GM10266 (cell line): ENCODE measurements around the gene PELI3.

Experiments used
- DNase-seq: peaks from one replicate; pipeline ENCODE4 v3.0.0; 2012; ENCODE audit errors: extremely low spot score
- TF ChIP-seq, protein P1 (sequence below): IDR thresholded peaks from 2 replicates; pipeline ENCODE4 v1.5.1; 2012; ENCODE audit warnings: mild to moderate bottlenecking, low read depth; ENCODE audit not compliant: control insufficient read depth, insufficient read depth; ENCODE audit errors: missing control alignments

Gene PELI3

DNA sequence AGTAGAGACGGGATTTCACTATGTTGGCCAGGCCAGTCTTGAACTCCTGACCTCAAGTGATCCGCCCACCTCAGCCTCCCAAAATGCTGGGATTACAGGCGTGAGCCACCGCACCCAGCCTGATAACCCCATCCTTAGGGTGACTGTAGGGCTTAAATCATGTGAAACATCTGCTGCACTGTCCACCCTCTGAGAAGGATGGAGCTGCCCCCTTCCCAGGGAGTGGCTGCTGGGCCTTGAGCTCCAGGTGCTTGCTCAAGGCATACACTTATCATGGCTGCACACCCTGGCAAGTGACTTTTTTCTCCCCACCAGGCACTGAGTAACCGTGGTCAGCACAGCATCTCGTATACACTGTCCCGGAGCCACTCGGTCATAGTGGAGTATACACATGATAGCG is 5.3 kb downstream of the PELI3 start:
- no peak for DNase-seq

DNA sequence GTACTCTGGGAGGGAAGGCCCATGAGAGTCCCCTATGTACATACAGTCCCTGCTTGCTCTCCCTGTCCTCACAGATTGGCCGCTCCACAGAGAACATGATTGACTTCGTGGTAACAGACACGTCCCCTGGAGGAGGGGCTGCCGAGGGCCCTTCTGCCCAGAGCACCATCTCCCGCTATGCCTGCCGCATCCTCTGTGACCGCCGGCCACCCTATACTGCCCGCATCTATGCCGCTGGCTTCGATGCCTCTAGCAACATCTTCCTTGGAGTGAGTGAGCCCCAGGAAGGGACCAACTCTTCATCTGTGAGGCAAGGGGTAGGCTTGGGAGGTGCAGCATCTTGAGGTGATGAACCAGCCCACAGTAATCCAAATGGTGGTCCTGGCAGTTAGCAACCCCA is 6.5 kb downstream of the PELI3 start:
- DNase-seq: no peak
- TF ChIP-seq, protein P1, sequence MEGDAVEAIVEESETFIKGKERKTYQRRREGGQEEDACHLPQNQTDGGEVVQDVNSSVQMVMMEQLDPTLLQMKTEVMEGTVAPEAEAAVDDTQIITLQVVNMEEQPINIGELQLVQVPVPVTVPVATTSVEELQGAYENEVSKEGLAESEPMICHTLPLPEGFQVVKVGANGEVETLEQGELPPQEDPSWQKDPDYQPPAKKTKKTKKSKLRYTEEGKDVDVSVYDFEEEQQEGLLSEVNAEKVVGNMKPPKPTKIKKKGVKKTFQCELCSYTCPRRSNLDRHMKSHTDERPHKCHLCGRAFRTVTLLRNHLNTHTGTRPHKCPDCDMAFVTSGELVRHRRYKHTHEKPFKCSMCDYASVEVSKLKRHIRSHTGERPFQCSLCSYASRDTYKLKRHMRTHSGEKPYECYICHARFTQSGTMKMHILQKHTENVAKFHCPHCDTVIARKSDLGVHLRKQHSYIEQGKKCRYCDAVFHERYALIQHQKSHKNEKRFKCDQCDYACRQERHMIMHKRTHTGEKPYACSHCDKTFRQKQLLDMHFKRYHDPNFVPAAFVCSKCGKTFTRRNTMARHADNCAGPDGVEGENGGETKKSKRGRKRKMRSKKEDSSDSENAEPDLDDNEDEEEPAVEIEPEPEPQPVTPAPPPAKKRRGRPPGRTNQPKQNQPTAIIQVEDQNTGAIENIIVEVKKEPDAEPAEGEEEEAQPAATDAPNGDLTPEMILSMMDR: no peak

More for the DNA sequence above, 5.3 kb downstream of the PELI3 start:
- TF ChIP-seq, protein P1: no peak

DNA sequence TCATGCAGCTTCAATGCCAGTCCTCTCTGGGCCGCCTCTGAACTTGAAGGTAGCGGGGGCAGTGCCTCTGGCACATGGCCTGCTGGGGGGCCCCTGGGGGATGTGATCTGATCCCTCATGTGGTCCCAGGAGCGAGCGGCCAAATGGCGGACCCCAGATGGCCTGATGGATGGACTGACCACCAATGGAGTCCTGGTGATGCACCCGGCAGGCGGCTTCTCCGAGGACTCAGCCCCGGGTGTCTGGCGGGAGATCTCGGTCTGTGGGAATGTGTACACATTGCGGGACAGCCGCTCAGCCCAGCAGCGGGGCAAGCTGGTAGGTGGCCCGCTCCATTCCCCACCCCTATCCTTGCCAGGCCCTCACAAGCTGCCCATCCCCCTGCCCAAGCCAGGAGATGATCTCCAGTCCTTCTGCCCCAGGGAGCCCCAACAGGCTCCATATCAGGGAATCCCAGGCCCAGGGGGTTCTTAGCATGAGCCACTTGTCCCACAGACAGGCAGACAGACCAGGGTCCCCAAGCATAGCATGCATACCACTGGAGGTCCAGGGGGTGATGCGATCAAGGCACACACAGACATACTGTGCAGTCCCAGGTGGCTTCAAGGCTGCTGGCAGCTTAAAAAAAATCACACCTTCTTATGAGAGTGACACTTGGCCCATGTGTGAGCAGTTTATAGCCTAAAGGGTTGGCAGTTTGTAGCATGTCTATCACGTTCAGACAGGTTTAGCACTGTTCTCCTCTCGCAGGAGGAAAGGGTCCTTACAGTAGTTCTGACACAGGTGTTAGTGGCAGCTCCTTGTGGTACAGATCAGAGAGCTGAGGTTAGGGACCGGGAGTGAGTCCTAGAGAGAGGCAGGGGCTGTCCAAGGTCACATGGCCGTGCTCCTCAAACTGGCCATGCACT is 7.2 kb downstream of the PELI3 start:
- TF ChIP-seq, protein P1: no peak
- no peak for DNase-seq

DNA sequence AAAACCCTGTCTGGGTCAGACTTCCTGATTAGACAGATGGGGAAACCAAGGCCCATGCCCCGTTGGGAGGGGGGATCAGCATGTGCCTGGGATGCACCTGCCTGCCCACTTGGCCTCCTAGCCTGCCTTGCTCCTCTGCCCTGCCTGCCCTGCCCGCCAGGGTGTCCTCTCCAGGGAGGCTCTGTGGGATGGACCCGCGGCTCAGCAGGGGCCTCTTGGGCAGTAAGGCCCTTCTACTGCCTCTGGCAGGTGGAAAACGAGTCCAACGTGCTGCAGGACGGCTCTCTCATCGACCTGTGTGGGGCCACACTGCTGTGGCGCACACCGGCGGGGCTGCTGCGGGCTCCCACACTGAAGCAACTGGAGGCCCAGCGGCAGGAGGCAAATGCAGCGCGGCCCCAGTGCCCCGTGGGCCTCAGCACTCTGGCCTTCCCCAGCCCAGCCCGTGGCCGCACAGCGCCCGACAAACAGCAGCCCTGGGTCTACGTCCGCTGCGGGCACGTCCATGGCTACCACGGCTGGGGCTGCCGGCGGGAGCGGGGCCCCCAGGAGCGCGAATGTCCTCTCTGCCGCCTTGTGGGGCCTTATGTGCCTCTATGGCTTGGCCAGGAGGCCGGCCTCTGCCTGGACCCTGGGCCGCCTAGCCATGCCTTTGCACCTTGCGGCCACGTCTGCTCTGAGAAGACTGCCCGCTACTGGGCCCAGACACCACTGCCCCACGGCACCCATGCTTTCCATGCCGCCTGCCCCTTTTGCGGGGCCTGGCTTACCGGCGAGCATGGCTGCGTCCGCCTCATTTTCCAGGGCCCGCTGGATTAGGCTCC is 8.9 kb downstream of the PELI3 start:
- no peak for DNase-seq
- TF ChIP-seq, protein P1: no peak

DNA sequence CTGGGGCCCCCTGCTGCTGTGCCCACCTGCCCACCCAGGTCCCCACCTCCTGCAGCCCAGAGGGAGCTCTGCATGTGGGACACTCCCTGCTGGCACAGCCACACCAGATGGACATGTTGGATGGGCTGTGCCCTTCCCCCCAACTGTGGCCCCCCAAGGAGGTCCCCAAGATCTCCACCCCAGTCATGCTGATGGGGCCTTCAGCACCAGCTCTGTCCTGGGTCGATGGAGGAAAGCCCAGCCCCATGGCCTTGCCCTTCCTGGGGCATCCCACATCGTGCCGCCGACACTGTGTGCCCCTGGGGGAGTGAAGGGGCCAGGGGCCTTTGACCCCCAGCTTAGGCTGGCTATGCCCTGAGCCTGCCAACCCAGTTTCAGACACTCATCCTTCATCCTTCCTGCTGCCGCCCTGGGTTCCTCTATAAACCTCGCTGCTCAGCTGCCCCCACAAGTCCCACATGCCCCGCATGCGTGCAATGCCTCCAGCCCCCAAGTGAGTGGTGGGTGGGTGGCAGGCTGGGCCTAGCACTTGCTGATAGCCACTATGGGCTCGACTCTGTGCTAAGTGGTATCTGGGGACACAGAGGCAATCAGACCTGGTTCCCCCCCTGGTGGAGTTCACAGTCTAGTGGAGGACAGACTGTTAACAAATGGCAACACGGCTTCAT is 9.6 kb downstream of the PELI3 start:
- TF ChIP-seq, protein P1: no peak
- no peak for DNase-seq

DNA sequence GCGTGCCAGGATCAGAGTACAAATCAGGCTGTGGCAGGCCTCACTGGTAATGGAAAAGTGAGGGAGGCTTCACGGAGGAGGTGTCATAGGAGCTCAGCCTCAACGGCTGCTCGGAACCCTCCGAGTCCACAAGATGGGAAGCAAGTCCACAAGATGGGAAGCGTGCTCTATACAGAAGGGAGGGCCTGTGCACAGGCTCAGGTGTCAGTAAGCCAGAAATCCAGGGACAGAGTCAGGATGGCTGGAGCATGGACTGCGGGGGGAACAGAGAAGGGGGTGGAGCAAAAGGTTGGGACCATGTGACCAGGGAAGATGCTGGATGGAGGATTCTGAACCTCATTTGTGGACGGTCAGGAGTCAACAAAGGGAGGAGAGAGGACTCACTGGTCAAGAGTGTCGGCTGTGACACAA is 10.1 kb downstream of the PELI3 start:
- no peak for DNase-seq
- TF ChIP-seq, protein P1: no peak
